NCI-H510A (cell line): Measurements from ENCODE around the gene MMEL1.
A peak's percentile ranks its signal among the peaks of the same experiment; 100 is the strongest.

Source experiments
- DNase-seq: peaks from one replicate; lab custom pipeline; 2025; lab: John Stamatoyannopoulos, UW

MMEL1 gene

GRCh38 chr1:2544093-2544874, 88.5 kb downstream of the MMEL1 start:
- no peak for DNase-seq

- DNase-seq, result no peak
Observed at GRCh38 chr1:2543543-2544092, 89.2 kb downstream of the MMEL1 start.

DNA sequence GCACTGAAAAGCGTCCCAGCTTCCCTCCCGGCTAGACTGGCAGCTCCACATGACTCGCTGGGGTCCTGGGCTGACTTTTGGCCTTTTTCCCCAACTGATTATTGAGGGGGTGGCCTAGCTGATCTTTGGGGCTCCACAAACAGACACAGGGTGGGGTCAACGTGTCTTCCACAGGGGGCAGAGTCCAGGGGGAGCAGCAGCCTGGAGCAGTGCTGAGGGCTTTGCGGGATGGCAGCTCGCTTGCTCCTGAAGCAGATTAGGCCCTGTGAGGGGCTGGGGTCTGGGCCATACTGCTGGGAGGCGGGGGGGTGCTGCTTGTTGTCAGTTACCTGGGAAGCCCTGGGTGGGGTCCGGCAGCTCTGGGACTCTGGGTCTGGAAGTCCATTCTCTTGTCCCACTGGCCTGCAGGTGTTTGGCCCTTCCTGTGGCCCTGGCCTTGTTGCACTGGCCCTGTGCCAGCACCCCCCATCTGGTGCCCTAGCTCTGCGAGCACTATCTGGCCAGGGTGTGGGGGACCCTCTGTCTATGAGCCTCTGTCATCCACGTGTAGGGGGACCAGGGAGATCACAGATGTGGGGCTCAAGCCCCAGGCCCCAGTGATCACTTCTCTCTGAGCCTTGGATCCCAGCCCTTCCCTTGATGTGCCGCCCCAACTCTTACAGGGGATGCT, 90.4 kb downstream of the MMEL1 start:
- DNase-seq, result no peak

DNA sequence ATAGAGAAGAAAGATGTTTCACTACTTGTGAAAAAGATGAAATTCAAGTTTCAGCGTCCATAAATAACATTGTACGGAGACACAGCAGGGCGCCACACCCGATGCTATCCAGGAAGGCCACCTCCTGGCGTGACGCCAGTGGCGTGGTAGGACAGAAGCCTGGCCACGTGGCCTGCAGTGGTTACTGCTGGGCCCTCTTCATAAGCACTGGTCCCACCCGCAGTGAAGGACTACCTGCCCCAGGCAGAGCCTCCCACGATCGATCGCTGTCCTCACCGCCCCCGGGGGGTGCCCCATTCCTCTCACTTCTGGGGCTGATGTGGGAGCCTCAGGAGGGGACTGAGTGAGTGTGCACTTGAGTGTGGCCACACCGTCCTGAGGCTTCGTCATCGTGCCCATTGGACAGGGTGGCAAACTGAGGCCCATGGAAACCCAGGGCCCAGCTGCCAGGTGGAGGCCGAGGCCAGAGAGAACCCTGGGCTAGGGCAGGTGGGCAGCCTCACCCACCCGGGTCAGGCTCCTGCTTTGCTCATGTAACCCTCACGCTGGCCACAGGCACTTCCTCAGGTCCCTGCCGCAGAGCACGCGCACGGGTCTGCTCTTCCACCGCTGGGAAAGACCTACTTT, 91.1 kb downstream of the MMEL1 start:
- DNase-seq, result peak; percentile 72

DNA sequence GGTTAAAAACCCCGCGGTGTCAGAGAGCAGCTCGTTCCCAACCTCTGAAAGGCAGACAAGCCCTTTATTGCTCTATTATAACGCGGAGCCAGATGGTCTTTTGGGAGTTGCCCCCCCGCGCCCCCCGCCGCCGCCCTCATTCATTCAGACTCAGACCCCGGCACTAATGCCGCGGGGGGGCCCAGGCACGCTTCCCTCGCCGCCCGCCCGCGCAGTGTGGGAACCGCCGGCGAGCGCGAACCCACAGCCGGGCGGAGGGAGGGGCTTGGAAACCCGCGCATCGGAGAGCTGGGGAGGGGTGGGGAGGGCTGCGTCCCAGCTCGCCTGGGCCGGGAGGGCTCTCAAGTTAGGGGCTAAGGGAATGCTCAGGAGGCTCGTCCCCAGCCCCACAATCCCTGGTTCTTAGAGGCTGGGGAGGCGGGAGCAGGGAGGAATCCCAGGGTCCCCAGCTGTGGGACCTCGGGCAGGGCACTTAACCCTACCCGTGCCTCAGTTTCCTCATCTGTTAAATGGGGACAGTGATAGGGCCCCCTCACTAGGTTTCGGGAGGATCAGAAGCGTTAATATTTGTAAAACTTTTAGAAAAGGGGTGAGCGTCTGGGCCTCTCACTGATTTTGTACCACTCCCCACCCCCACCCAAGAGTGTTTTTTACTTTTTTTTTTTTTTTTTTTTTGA, 91.9 kb downstream of the MMEL1 start:
- no peak for DNase-seq
